Ureter (tissue), 1 donor: ENCODE measurements around the gene NSUN7. TPM values are rescaled to one million over a fixed set of nuclear protein-coding genes. Genes with fewer than 3 reads are reported as not detected.
A peak's percentile ranks its signal among the peaks of the same experiment; 100 is the strongest.
"Not testable (repeated sequence)": the region's sequence is repeated elsewhere in the genome, so short reads cannot be mapped to it uniquely, and the experiment has no call there.

Experiments
- DNase-seq: peaks from one replicate; pipeline ENCODE4 v3.0.0-alpha.2; 2020; ENCODE audit warnings: low spot score
- total RNA-seq: library from RNA; stranded (reverse); gene quantifications from one replicate; pipeline ENCODE4 v1.2.4, GENCODE V29; 2023
- donor health status: DM: yes; HTN: yes; CAD: no.

NSUN7 gene
- total RNA-seq, 1 donor from 2014 or later, result 8.5 TPM

DNA sequence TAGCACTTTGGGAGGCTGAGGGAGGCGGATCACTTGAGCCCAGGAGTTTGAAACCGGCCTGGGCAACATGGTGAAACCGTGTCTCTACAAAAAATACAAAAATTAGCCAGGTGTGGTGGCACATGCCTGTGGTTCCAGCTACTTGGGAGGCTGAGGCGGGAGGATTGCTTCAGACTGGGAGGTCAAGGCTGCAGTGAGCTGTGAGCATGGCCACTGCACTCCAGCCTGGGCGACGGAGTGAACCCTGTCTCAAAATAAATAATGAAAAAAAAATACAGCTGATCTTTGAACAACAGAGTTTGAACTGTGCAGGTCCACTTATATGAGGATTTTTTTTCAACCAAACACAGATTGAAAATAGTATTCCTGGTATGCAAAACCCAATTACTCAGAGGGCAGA lies 67.4 kb downstream of the NSUN7 start:
- not testable (repeated sequence) for DNase-seq

- DNase-seq, result no peak
Measured at GRCh38 chr4:40820101-40820500, 70.3 kb downstream of the NSUN7 start.

DNA sequence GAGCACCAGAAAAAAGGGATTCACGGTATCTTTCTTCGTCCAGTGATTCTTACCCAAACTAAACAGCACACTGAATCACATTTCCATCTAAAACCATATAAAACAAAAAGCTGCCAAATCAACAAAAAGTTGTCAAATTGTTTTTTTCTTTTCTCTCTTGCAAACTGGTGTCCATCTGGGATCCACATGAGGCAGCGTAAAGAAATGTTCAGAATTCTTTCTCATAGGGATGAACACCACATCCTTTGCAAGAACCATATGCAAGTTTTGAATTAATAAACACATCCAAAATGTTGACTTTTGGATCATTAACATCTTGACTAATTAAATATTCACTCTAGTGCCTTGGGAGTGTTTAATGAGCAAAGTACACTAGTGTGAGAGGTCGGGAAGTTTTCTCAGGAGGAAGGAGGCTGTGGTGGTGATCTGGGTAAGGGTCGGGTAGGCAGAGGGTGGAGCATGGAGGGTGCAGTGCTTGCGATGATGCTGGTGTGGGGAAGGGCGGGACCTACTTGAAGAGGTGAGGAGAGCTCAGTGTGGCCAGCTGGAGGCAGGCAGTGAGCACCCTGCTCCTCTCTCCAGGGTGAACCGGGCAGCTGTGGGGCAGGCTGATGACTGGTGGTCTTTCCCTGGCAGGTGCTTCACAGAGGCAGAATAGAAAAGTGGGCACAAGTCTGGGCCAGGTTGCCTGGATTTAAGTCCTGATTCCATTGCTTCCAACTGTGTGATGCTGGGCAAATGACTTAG lies 72.8 kb downstream of the NSUN7 start:
- no peak for DNase-seq

DNA sequence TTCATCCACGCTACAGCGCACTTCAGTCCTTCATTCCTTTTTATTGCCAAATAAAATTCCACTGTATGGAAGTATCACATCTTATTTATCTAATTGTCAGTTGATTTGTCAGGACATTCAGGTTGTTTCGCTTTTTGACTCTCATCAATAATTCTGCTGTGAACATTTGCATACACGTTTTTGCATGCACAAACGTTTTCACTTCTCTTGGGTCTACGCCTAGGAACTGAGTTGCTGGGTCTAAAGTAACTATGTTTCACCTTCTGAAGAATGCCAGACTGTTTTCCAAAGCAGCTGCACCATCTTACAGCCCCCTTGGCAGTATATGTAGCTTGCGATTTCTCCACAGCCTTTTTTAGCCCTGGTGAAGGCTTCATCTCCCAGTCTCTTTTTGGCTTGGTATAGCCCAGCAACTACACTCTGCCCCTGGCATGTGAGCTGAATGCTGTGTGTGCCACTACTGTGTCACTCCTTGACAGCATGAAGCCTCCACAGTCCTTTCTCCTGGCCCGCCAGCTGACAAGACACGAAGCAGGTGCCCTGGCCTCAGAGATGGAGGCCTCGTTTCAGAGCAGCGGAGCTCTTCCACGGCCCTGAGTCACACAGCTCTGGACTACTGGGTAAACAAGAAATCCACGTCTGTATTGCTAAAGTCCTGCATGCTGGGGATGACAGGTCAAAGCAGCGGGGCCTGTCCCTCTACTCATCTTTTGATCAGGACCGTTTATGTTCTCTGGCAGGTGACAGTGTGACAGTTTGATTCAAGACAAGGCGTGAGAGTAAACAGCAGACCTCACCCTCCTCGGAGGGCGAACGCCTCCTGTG lies 75.5 kb downstream of the NSUN7 start:
- no peak for DNase-seq

- DNase-seq, result no peak
Measured at GRCh38 chr4:40826821-40827220, 77.1 kb downstream of the NSUN7 start.

DNA sequence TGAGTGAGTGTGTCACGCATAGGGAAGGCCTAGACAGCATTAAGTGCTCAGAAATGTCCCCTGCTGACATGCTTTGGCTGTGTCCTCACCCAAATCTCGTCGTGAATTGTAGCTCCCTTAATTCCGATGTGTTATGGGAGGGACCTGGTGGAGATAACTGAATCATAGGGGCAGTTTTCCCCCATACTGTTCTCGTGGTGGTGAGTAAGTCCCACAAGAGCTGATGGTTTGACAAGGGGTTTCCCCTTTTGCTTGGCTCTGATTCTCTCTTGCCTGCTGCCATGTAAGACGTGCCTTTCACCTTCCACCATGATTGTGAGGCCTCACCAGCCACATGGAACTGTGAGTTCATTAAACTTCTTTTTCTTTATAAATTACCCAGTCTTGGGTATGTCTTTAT lies 78.0 kb downstream of the NSUN7 start:
- no peak for DNase-seq

DNA sequence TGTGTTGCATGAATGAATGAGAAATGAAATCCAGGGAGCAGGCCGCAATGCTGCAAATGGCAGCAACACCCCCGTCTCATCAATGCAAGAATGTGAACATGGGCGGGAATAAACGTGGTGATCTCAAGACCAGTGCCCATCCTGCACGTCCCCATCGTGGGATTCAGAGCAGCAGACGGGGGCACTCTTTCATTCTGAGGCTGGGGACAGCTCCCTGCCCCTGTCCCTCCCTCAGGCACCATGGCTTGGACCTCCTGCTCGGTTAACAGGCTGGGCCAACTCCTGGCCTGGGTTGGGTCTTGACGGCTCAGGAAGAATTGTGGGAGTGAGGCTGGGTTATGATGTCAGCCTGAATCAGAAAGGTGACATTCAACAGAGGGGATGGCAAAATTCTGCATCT lies 78.9 kb downstream of the NSUN7 start:
- DNase-seq, result no peak

GRCh38 chr4:40829586-40829985 lies 79.8 kb downstream of the NSUN7 start:
- no peak for DNase-seq

- DNase-seq, result no peak
Measured at GRCh38 chr4:40831146-40831907, 81.6 kb downstream of the NSUN7 start.

GRCh38 chr4:40832175-40832574 lies 82.4 kb downstream of the NSUN7 start:
- DNase-seq, result no peak

GRCh38 chr4:40833212-40833611 lies 83.5 kb downstream of the NSUN7 start:
- no peak for DNase-seq

DNA sequence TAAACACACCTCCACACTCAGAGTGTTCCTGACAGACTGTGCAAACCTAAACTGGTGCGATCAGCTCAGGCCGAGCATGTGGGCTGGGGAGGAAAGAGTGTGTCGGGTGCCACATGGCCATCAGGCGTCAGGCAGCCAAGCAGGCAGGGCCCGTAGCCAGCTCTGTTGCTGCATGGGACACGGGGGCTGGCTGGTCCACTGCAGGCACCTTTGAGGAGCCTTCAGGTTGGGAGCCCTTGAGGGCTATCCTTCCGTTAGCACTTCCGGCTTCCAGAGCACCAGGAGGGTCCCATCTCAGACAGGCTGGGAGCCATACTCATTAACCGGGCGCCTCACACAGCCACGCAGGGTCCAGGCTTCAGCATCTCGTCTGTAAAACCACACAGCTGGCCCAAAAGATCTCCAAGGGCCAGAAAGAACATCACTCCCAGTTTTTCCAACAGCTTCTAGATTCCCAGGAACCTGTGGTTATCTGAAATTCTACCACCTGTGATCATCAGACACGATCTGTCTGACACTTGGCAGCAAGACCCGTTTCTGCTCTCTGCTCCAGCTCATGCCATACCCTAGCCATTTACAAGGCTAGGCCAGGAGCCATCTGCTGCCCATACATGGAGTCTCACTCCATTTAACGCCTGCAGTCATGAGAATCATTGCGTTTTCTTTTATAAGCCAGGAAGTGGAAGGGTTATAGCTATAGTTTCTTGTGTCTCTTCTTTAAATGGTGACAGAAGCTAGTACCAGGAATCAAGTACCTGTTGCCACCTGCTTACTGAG lies 87.5 kb downstream of the NSUN7 start:
- DNase-seq, result no peak

DNA sequence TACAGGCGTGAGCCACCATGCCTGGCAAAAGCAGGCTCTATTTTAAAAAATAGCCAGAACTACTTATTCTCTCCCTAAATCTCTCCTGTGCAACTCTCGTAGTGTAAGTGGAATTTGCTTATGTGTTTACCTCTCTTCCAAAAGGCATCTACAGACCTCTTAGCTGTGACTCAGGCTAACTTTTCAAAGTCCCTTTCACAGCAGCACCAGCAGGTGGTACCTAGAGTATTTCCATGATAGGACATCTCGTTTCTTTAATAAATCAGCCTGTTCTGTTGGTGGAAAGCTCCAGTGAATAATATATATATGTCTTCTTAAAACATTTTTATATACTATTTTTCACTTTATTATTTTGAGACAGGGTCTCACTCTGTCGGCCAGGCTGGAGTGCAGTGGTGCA lies 89.0 kb downstream of the NSUN7 start:
- no peak for DNase-seq

DNA sequence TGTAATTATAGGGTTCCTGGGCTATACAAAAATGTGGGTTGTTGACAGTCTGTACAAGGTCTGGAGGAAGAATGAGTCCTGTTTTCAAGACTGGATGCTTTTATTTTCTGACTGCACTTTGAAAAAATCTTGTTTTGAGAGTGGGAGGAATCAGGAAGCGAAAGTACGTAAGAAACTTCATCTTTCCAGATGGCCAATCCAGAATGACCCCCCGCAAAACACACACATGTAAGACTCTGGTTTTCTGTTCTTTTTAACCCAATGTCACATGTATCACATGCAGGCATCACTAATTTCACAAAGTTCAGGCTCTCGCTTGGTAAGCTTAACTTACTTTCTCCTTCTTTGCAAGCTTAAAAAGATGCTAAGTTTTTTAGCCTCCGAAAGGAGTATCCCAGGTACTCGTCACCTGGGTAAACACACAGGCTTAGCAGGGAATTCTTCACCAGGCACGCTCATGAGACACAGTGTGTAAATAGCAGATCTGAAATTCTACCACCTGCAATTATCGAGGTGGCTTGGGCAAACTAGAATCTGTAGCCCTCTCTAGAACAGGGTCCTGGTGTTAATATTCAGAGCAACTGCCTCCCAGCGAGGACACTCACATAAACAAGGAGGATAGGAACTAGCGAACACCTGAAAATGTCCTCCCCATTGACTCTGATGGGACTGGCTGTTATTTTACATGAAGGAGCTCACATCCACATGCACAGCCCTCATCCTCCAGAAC lies 90.7 kb downstream of the NSUN7 start:
- no peak for DNase-seq

DNA sequence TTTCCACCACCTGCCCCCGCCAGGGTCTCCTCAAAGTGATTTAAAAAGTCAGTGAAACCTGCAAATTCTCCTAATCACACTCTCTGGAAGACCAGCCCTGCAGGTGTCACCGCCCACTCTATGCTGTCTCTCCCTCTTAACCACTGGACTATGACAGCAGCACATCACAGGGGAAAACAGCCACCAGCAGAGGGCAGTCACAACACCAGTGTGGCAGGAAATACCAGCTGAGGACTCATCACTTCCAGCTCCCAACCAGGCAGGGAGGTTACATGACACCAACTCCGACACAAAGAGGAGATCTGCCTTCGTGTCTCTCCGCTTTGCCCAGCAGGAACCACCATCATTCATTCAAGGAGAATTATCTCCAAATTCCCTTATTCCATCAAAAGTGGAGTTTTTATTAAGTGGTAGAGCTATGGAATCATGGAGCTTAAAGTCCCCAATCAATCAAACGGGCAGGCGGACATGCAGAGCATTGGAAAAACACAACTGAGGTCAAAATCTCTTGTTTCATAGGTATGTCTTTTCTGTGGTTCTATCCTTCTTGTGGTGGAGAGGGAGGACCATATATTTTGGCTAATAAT lies 91.3 kb downstream of the NSUN7 start:
- DNase-seq, result peak; percentile 57

- DNase-seq, result no peak
Measured at GRCh38 chr4:40842318-40842717, 92.6 kb downstream of the NSUN7 start.

DNA sequence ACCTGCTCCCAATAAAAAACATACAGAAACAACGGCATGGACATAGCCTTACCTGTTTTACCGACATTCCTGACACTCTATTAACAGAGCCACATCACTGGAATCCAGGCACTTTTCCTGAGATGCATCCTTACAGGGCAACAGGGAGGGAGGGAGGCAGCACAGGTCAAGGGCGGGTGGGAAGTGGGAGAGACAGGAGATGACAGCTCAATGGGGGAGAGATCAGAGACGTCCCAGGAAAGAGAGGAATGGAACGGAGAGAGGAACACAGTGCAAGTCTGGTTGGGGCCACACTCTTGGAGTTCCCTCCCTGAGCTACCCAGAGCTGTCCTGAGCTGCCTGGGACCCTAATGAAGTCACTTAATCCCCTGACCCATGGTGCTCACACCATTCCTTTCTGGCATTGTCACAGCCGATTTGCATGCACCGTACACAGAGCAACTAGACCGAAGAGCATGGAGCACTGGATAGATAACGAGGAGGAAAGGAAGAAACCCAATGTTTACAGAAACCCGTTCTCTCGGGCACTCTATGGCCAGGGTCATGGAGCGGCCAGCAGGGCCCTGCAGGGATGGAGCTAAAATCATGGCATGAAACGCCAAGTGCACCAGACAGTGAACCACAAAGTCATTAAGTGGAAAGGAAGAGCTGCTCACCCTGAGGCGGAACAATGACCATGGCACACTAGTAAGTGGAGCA lies 93.1 kb downstream of the NSUN7 start:
- no peak for DNase-seq

GRCh38 chr4:40843696-40844095 lies 93.9 kb downstream of the NSUN7 start:
- no peak for DNase-seq

DNA sequence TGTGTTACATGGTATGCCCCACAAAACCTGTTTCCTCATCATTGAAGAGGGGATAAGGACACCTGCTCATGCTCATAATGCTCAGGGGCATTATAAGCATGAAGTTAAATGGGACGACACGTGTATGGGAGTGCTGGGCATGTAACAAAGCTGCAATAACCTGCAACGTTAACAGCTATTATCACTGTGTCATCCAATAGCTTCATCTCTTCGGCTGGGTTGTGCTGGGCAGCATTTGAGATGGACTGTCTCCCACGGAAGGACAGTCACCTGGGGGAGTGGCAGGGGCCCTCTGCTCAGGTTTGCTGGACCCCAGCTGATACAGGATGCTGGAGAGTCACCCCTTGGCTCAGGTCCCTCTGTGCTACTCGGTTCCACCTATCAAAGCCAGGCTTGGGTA lies 94.5 kb downstream of the NSUN7 start:
- no peak for DNase-seq
